GM20431 (cell line): ENCODE results near the gene LYSMD2.

ENCODE experiments used
- in situ Hi-C: fragments of 300-500 bp; cut with MseI, MboI; formaldehyde crosslinking; loops from one replicate; pipeline ENCODE4 v1.15.0; 2020; ENCODE audit warnings: low sequenced_read_pairs; ENCODE audit not compliant: unreplicated experiment

Gene LYSMD2

GRCh38 chr15:51754267-51754666 lies 16.8 kb upstream of the LYSMD2 start:
- in situ Hi-C loops = no loop called here

- in situ Hi-C loops = no loop called here
Observed at GRCh38 chr15:51752888-51753287, 15.4 kb upstream of the LYSMD2 start.

- in situ Hi-C loops = no loop called here
Observed at GRCh38 chr15:51751697-51752683, 14.5 kb upstream of the LYSMD2 start.

GRCh38 chr15:51750792-51751696 lies 13.6 kb upstream of the LYSMD2 start, which contains the start of gene TMOD2:
Gene TMOD2, plus strand, starts transcription at chr15:51751597. Its CDS starts 14,845 bp downstream, at chr15:51766442.
- in situ Hi-C loops = no loop called here

- in situ Hi-C loops = no loop called here
Observed at GRCh38 chr15:51750186-51750585, 12.7 kb upstream of the LYSMD2 start.

GRCh38 chr15:51749307-51749706 lies 11.9 kb upstream of the LYSMD2 start:
- in situ Hi-C loops = no loop called here

GRCh38 chr15:51739061-51739712 lies 1.7 kb upstream of the LYSMD2 start:
- in situ Hi-C loops = no loop called here

GRCh38 chr15:51738553-51738952 lies 1.1 kb upstream of the LYSMD2 start:
- in situ Hi-C loops = no loop called here

GRCh38 chr15:51736751-51737521 lies 519 bp downstream of the LYSMD2 start:
- in situ Hi-C loops = no loop called here

- in situ Hi-C loops = no loop called here
Observed at GRCh38 chr15:51736069-51736468, 1.4 kb downstream of the LYSMD2 start.

- in situ Hi-C loops = no loop called here
Observed at GRCh38 chr15:51735228-51736010, 2.0 kb downstream of the LYSMD2 start.

GRCh38 chr15:51732646-51733045 lies 4.8 kb downstream of the LYSMD2 start:
- in situ Hi-C loops = no loop called here

- in situ Hi-C loops = no loop called here
Observed at GRCh38 chr15:51731549-51732267, 5.7 kb downstream of the LYSMD2 start.

- in situ Hi-C loops = no loop called here
Observed at GRCh38 chr15:51727141-51727897, 10.1 kb downstream of the LYSMD2 start.

GRCh38 chr15:51726302-51727073 lies 11.0 kb downstream of the LYSMD2 start:
- in situ Hi-C loops = no loop called here

GRCh38 chr15:51724673-51725072 lies 12.8 kb downstream of the LYSMD2 start:
- in situ Hi-C loops = no loop called here

- in situ Hi-C loops = no loop called here
Observed at GRCh38 chr15:51724199-51724598, 13.3 kb downstream of the LYSMD2 start.
